ENCODE measurements around the gene ATP5PO. TPM values are rescaled to one million over a fixed set of nuclear protein-coding genes. Genes with fewer than 3 reads are reported as not detected.

ATP5PO gene
- polyA plus RNA-seq, 1 of the 3 experiments (the other 2 are of a cell fraction) = 148 TPM

- H3K9ac ChIP-seq = no peak overlapping the region
- POLR2A ChIA-PET = no interaction called here
- 94% methylated on average over 12 of the region's 12 CpGs for WGBS (ENCODE audit: low lambda C conversion rate)
Measured at GRCh38 chr21:33949516-33950430, 34.2 kb upstream of the ATP5PO start.

GRCh38 chr21:33948951-33949444, 33.4 kb upstream of the ATP5PO start:
- POLR2A ChIA-PET = no interaction called here
- no peak for DNase-seq
- Histone ChIP-seq H3K4me2 (0 out of 2 replicates have a peak overlapping the region, but pooled peaks have one; percentile 53), H3K4me3 (ENCODE audit: low read depth in 2 of 2, low read length in 1 of 2) (no peak overlapping the region), H3K4me1 (ENCODE audit: control insufficient read depth in 1 of 2, insufficient read depth in 2 of 2, low read depth in 1 of 2, low read length in 1 of 2) (peaks cover 14 to 15% of the 10 kb centered on the region in 2 experiments; a peak in 3 of 4 replicates), H3K79me2 (ENCODE audit: insufficient read depth) (no peaks in the 10 kb centered on the region), H3K27me3 (ENCODE audit: insufficient read depth) (no peaks in the 10 kb centered on the region), H2AFZ (ENCODE audit: low read depth) (peak overlapping the region; percentile 90), H3K27ac (ENCODE audit: low read depth in 2 of 2, low read length in 1 of 2) (peak overlapping the region; percentile 56 to 88; a peak in 3 of 4 replicates), H3K36me3 (replicated peaks in 1 of 2; ENCODE audit: control insufficient read depth in 1 of 2, insufficient read depth in 2 of 2, low read length in 1 of 2) (no peaks in the 10 kb centered on the region), H3K9me2 (no peaks in the 10 kb centered on the region), H3F3A (replicated peaks; ENCODE audit: insufficient read depth) (peaks cover 15% of the 10 kb centered on the region), H3K9ac (no peak overlapping the region; the same call in 1 of the 2 replicates), H3K9me3 (no peaks in the 10 kb centered on the region), H4K20me1 (ENCODE audit: insufficient read depth) (no peaks in the 10 kb centered on the region)
- WGBS (ENCODE audit: low lambda C conversion rate) = 92% methylated on average over 9 of the region's 9 CpGs
- CTCF ChIA-PET = interaction anchor here (1.1 to 3.8 kb wide), 2 partner anchors 21 to 25 kb away, joined by 3 to 26 read pairs; no protein-coding TSS in a partner anchor
- TF ChIP-seq TEAD4 (IDR thresholded peaks at IDR 0.05; ENCODE audit: borderline replicate concordance, insufficient read depth) = no peak
- no peak for TF ChIP-seq RXRA (IDR thresholded peaks at IDR 0.05; ENCODE audit: borderline replicate concordance, low read depth)
- no peak for TF ChIP-seq MXI1 (IDR thresholded peaks at IDR 0.05; ENCODE audit: low read depth, low read length)
- no peak for TF ChIP-seq FOSL2 (IDR thresholded peaks at IDR 0.05; ENCODE audit: borderline replicate concordance, low read depth)
- TF ChIP-seq MAX (IDR thresholded peaks at IDR 0.05; ENCODE audit: low read depth) = no peak
- TF ChIP-seq CTCF (IDR thresholded peaks at IDR 0.05) = no peak
- no peak for TF ChIP-seq FOXM1 (IDR thresholded peaks at IDR 0.05; ENCODE audit: low read depth)
- TF ChIP-seq TCF12 (IDR thresholded peaks at IDR 0.05) = no peak
- no peak for TF ChIP-seq YY1 (IDR thresholded peaks at IDR 0.05; ENCODE audit: low read depth)
- no peak for TF ChIP-seq REST (IDR thresholded peaks at IDR 0.05; ENCODE audit: low read depth, low read length)
- no peak for TF ChIP-seq MEF2A (IDR thresholded peaks at IDR 0.05; ENCODE audit: borderline replicate concordance, low read depth)
- no peak for TF ChIP-seq JUND (IDR thresholded peaks at IDR 0.05)
- no peak for TF ChIP-seq RCOR1 (IDR thresholded peaks at IDR 0.05; ENCODE audit: low read length)
- TF ChIP-seq IRF3 (IDR thresholded peaks at IDR 0.05; ENCODE audit: low read depth, low read length) = no peak
- TF ChIP-seq CHD2 (IDR thresholded peaks at IDR 0.05; ENCODE audit: low read length, partially characterized antibody) = no peak
- TF ChIP-seq PBX3 (IDR thresholded peaks at IDR 0.05) = no peak
- no peak for TF ChIP-seq NFIC (IDR thresholded peaks at IDR 0.05; ENCODE audit: borderline replicate concordance)

More at GRCh38 chr21:33949516-33950430, 34.2 kb upstream of the ATP5PO start:
- TF ChIP-seq FOXM1 (IDR thresholded peaks at IDR 0.05; ENCODE audit: low read depth) = no peak
- no peak for TF ChIP-seq CHD2 (IDR thresholded peaks at IDR 0.05; ENCODE audit: low read length, partially characterized antibody)
- TF ChIP-seq TEAD4 (IDR thresholded peaks at IDR 0.05; ENCODE audit: borderline replicate concordance, insufficient read depth) = no peak
- no peak for TF ChIP-seq YY1 (IDR thresholded peaks at IDR 0.05; ENCODE audit: low read depth)
- Histone ChIP-seq H3K27ac (ENCODE audit: low read depth in 2 of 2, low read length in 1 of 2) (no peak overlapping the region), H3K9me2 (no peaks in the 10 kb centered on the region), H3K4me1 (ENCODE audit: control insufficient read depth in 1 of 2, insufficient read depth in 2 of 2, low read depth in 1 of 2, low read length in 1 of 2) (peaks cover 14 to 15% of the 10 kb centered on the region in 2 experiments; a peak in 3 of 4 replicates), H3K4me3 (ENCODE audit: low read depth in 2 of 2, low read length in 1 of 2) (no peak overlapping the region), H3K4me2 (no peak overlapping the region), H2AFZ (ENCODE audit: low read depth) (peak overlapping the region; percentile 90), H4K20me1 (ENCODE audit: insufficient read depth) (no peaks in the 10 kb centered on the region), H3K36me3 (replicated peaks in 1 of 2; ENCODE audit: control insufficient read depth in 1 of 2, insufficient read depth in 2 of 2, low read length in 1 of 2) (no peaks in the 10 kb centered on the region), H3K79me2 (ENCODE audit: insufficient read depth) (no peaks in the 10 kb centered on the region), H3K9me3 (no peaks in the 10 kb centered on the region), H3K27me3 (ENCODE audit: insufficient read depth) (no peaks in the 10 kb centered on the region), H3F3A (replicated peaks; ENCODE audit: insufficient read depth) (peaks cover 15% of the 10 kb centered on the region)
- CTCF ChIA-PET = interaction anchor here (3.8 kb wide), 1 partner anchor 25 kb away, joined by 26 read pairs; no protein-coding TSS in a partner anchor
- DNase-seq = no peak

Measured in SK-N-SH (cell line).